Activated naive CD4-positive, alpha-beta T cell treated with anti-CD3 and anti-CD28 coated beads, Interleukin-2, amount 10 ng/mL, durations not matched to agents 7 days and 5 days (primary cell): ENCODE data around the gene OAS3.

ENCODE experiments used
- CTCF ChIA-PET: fragments of 350-600 bp; sonication (Branson Sonifier 250); formaldehyde crosslinking; loops from one replicate; lab custom pipeline; 2021; ENCODE audit warnings: antibody characterized with exemption; lab: Charles Lee
- DNase-seq: peaks from one replicate; pipeline ENCODE4 v3.0.0-alpha.2; 2020
- H3K27ac Mint-ChIP-seq: one replicate; pipeline ENCODE4 v1.8.0; 2021; ENCODE audit warnings: mild to moderate bottlenecking, moderate library complexity, mixed read lengths
- H3K27me3 Mint-ChIP-seq: one replicate; pipeline ENCODE4 v1.8.0; 2021; ENCODE audit warnings: mild to moderate bottlenecking, mixed read lengths
- H3K36me3 Mint-ChIP-seq: one replicate; pipeline ENCODE4 v1.8.0; 2021; ENCODE audit warnings: mixed read lengths
- H3K4me1 Mint-ChIP-seq: one replicate; pipeline ENCODE4 v1.8.0; 2021; ENCODE audit warnings: mixed read lengths
- H3K4me3 Mint-ChIP-seq: one replicate; pipeline ENCODE4 v1.8.0; 2021; ENCODE audit warnings: mild to moderate bottlenecking, moderate library complexity, mixed read lengths
- H3K9me3 Mint-ChIP-seq: one replicate; pipeline ENCODE4 v1.8.0; 2021; ENCODE audit warnings: mixed read lengths

Gene OAS3

DNA sequence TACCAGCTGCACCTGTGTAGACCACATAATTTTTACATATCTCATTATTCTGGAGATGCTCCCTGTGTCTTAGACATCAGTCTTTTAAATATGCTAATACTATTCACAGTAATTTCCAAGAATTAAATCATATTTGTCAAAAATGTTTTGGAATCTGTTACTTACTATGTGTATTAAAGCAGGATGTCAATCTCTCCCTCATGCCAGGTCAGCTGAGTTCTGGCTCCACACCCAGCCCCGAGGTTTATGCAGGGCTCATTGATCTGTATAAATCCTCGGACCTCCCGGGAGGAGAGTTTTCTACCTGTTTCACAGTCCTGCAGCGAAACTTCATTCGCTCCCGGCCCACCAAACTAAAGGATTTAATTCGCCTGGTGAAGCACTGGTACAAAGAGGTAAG, 67.9 kb downstream of the OAS3 start:
- Mint-ChIP-seq H3K27me3 (no peaks in the 10 kb centered on the region), H3K4me1 (no peaks in the 10 kb centered on the region), H3K36me3 (peaks cover 84% of the 10 kb centered on the region), H3K4me3 (no peak overlapping the region), H3K9me3 (peaks cover 8% of the 10 kb centered on the region), H3K27ac (no peak overlapping the region)
- CTCF ChIA-PET, result interaction anchor here (1.1 to 5.7 kb wide), 2 partner anchors 13 to 168 kb away, joined by 4 to 42 read pairs; no protein-coding TSS in a partner anchor
- DNase-seq, result no peak

DNA sequence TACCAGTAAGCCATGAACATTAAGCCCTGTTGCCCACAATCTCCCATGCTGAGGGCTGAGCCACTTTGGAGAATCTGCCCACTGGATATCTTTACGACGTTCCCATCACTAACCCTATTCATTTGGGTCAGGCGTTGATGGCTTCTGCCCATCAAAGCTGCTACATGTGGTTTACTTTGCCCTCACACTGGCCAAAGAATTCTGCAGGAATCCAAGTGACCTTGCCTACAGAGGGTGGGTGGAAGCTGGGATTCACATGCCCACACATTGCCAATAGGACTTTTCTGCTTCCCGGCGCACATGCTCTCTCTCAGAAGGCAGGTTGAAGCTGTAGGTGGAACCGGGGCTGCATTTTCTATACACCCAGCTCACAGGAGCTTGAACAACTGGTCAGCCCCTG, 68.4 kb downstream of the OAS3 start:
- peaks cover 86% of the 10 kb centered on the region for H3K36me3 Mint-ChIP-seq
- no peak for DNase-seq
- no peak overlapping the region for H3K27ac Mint-ChIP-seq
- no peaks in the 10 kb centered on the region for H3K27me3 Mint-ChIP-seq
- H3K9me3 Mint-ChIP-seq, result peaks cover 12% of the 10 kb centered on the region
- CTCF ChIA-PET, result interaction anchor here (1.1 to 5.7 kb wide), 2 partner anchors 13 to 168 kb away, joined by 4 to 42 read pairs; no protein-coding TSS in a partner anchor
- H3K4me1 Mint-ChIP-seq, result no peaks in the 10 kb centered on the region
- H3K4me3 Mint-ChIP-seq, result no peak overlapping the region

DNA sequence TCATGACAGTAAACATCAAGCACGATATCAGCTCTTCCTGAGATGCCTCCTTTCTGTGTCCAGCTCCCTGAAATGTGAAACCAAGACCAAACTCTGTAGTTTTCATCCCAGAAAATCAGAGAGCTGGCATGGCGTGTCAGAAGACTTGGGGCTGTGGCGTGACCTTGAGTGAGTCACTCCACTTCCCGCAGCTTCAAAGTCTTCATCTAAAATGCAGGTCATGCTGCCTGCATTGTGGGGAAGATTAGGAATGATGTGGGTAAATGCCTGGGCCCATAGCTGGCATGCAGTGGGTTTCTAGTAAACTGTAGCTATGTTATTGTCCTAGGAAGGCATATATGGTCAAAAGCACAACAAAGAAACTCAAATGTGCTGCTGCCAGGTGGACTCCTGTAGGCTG, 68.9 kb downstream of the OAS3 start:
- Mint-ChIP-seq H3K27ac (no peak overlapping the region), H3K36me3 (peaks cover 91% of the 10 kb centered on the region), H3K27me3 (no peaks in the 10 kb centered on the region), H3K4me3 (no peak overlapping the region), H3K9me3 (peaks cover 14% of the 10 kb centered on the region), H3K4me1 (no peaks in the 10 kb centered on the region)
- CTCF ChIA-PET, result interaction anchor here (1.1 to 5.7 kb wide), 2 partner anchors 14 to 107 kb away, joined by 3 to 42 read pairs; no protein-coding TSS in a partner anchor
- no peak for DNase-seq

DNA sequence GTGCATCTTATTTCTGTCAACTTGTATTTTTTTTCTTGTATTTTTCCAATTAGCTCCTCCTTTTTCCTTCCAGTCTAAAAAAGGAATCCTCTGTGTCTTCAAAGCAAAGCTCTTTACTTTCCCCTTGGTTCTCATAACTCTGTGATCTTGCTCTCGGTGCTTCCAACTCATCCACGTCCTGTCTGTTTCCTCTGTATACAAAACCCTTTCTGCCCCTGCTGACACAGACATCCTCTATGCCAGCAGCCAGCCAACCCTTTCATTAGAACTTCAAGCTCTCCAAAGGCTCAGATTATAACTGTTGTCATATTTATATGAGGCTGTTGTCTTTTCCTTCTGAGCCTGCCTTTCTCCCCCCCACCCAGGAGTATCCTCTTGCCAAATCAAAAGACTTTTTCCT, 72.4 kb downstream of the OAS3 start:
- H3K4me3 Mint-ChIP-seq, result no peak overlapping the region
- peaks cover 63% of the 10 kb centered on the region for H3K36me3 Mint-ChIP-seq
- H3K27ac Mint-ChIP-seq, result no peak overlapping the region
- H3K4me1 Mint-ChIP-seq, result no peaks in the 10 kb centered on the region
- H3K27me3 Mint-ChIP-seq, result peaks cover 4% of the 10 kb centered on the region
- peaks cover 14% of the 10 kb centered on the region for H3K9me3 Mint-ChIP-seq
- no peak for DNase-seq
- CTCF ChIA-PET, result interaction anchor here (2.2 kb wide), 1 partner anchor 17 kb away, joined by 8 read pairs; no protein-coding TSS in a partner anchor

DNA sequence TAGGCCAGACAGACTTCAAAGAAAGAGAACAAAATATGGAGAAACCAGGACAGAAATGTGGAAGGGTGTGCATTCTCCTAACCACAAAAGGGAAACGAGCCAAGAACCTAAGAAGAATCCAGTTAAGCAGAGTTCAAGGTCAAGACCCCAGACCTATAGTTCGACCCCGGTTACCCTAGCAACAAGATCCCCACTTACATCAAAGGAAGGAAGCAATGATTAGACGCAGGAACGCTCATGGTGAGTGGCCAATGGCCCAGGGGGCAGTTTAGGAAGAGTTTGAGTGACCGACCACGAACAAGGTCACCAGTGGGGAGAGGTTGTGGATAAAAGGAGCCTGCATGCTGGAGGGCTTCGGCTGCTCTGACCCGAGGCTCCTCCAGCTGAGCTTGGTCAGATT, 76.3 kb downstream of the OAS3 start:
- H3K36me3 Mint-ChIP-seq, result peaks cover 30% of the 10 kb centered on the region

DNA sequence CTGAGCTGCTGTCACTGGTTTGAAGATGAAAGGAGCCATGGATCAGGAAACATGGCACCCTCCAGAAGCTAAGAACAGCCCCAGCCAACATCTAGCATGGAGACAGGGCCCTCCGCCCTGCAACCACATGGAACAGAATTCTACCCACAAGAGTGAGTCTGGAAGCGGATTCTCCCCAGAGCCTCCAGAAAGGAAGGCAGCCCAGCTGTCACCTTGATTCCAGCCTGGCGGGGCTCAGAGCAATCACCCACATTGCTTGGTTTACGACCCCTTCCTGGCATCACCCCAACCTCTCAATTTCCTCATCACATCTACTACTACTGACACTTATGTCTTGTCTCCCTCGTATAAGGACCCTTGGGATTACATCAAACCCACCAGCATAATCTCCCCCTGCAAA, 78.5 kb downstream of the OAS3 start:
- Mint-ChIP-seq H3K27me3 (peaks cover 4% of the 10 kb centered on the region), H3K4me3 (no peak overlapping the region), H3K36me3 (peaks cover 8% of the 10 kb centered on the region), H3K4me1 (no peaks in the 10 kb centered on the region), H3K9me3 (peaks cover under 1% of the 10 kb centered on the region), H3K27ac (no peak overlapping the region)
- no peak for DNase-seq
- CTCF ChIA-PET, result interaction anchor here (1.0 kb wide), 1 partner anchor 24 kb away, joined by 3 read pairs; no protein-coding TSS in a partner anchor

More for the DNA sequence above, 76.3 kb downstream of the OAS3 start:
- no peak overlapping the region for H3K27ac Mint-ChIP-seq
- CTCF ChIA-PET, result interaction anchor here (1.0 kb wide), 1 partner anchor 21 kb away, joined by 3 read pairs; no protein-coding TSS in a partner anchor
- H3K27me3 Mint-ChIP-seq, result peaks cover 4% of the 10 kb centered on the region
- no peak overlapping the region for H3K4me3 Mint-ChIP-seq
- DNase-seq, result no peak
- H3K4me1 Mint-ChIP-seq, result no peaks in the 10 kb centered on the region
- H3K9me3 Mint-ChIP-seq, result peaks cover 14% of the 10 kb centered on the region

DNA sequence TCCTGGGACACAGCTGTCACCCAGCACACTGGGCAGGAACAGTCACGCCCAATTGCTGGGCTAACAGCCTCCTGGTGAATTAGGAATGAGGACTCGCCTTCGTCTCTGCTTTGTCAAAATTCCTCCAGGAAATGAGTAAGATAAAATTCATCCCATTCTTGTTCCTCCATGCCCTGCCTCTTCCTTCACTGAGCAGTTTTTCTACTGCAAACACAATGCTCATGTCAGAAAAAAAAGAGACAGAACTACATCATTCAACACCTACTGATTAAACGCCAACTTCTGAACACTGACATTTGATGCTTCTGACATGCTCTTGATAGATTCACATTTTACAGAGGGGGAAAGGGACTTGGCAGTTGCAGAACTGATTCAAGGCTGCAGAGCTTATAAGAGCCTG, 80.8 kb downstream of the OAS3 start:
- Mint-ChIP-seq H3K27ac (no peak overlapping the region), H3K27me3 (peaks cover 12% of the 10 kb centered on the region), H3K4me3 (no peak overlapping the region), H3K9me3 (no peaks in the 10 kb centered on the region), H3K4me1 (peaks cover 4% of the 10 kb centered on the region), H3K36me3 (no peaks in the 10 kb centered on the region)
- CTCF ChIA-PET, result interaction anchor here (1.5 kb wide), 1 partner anchor 26 kb away, joined by 5 read pairs; no protein-coding TSS in a partner anchor
- DNase-seq, result no peak

DNA sequence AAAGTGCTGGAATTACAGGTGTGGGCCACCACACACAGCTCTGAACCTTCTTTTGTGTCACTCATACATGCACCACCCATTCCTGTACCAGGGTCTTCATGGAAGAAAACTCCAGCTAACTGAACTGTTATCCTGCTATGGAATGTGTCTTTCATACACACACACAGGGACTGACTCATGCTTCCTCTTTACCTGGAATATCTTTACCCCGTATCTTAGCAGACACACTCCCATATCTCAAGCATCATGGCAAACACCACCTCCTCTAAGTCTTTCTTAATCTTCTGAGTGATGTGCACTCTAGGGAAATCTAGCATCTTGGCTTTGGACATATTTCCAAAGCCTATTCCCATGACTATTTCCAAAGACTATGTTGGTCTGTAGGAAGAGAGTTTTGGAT, 83.2 kb downstream of the OAS3 start:
- H3K27ac Mint-ChIP-seq, result no peak overlapping the region
- H3K36me3 Mint-ChIP-seq, result no peaks in the 10 kb centered on the region
- H3K4me3 Mint-ChIP-seq, result no peak overlapping the region
- H3K4me1 Mint-ChIP-seq, result peaks cover 4% of the 10 kb centered on the region
- H3K9me3 Mint-ChIP-seq, result no peaks in the 10 kb centered on the region
- CTCF ChIA-PET, result interaction anchor here (0.6 to 2.5 kb wide), 3 partner anchors 28 to 153 kb away, joined by 3 to 7 read pairs (median 3); no protein-coding TSS in a partner anchor
- no peak for DNase-seq
- H3K27me3 Mint-ChIP-seq, result peaks cover 17% of the 10 kb centered on the region
